Measurements from ENCODE around the gene SURF2.
A peak's percentile ranks its signal among the peaks of the same experiment; 100 is the strongest.
"Not testable (repeated sequence)": the region's sequence is repeated elsewhere in the genome, so short reads cannot be mapped to it uniquely, and the experiment has no call there.

SURF2 gene
- 1.4 to 6.1 (median 3.3) reads per million in 18 experiments for total RNA-seq

DNA sequence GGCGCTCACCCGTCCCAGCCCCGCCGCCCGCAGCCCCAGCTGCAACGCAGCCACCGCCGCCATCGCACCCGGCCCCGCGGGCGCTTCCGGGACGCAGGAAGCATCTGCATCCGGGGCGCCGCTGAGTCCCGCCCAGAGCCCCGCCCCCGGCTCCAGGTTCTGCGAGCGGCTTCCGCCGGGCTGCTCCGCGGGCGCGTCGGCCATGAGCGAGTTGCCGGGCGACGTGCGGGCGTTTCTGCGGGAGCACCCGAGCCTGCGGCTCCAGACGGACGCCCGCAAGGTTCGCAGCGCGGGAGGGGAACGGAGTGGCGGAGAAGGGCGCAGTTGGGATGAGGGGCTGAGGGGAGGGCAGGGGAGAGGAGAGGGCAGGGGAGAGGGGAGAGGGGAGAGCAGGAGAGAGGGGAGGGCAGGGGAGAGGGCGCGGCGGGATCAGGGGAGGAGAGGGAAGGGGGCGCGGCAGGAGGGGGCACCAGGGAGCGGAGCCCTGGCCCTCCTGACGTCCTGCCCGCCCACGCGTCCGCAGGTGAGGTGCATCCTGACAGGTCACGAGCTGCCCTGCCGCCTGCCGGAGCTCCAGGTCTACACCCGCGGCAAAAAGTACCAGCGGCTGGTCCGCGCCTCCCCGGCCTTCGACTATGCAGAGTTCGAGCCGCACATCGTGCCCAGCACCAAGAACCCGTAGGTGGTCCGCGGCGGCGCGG is at the start of gene SURF2, which contains the start of gene SURF1:
SURF2 (plus strand) TSS at position 160 of the 701 bp plus-strand sequence; CDS start at position 203, 43 bp downstream.
SURF1 (minus strand) TSS at position 97 of the 701 bp plus-strand sequence; CDS start at position 63, 34 bp downstream.
- DNase-seq, result peak; percentile 82 to 90

DNA sequence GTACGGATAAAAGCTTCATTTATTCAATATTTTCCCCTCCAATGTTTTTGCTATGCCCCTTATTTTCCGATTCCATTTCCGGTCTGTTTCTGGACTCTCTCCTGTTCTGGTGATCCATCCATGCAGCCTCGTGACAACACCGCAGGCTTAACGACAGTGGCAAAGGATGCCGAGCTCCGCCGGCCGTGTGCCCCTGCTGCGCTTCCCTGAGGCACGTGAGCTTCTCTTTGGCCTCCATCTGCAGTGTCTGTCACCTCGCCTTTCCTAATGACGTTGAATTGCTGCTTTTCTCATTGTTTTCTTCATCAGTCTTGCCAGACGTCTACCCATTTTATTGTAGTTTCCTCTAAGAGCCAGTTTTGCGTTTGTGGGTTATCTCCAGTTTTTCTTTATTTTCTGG is 49.0 kb upstream of the SURF2 start:
- no peak for DNase-seq

DNA sequence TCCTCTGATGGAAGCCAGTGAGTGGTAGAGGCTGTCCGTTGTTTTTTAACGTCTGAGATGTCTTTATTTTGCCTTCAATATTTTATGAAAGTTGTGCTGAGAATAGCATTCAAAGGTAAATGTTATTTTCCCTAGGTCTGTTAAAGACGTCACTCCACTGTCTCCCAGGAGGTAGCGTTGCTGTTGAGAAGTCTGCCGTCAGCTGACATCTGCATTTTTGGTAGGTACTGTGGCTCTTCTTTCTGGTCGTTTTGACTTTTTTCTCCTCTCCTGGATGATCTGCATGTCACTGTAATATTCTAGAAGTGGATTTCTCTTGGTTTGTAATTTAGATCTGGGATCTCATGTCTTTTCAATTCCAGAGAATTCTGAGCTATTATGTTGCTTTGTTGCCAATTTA is 46.7 kb upstream of the SURF2 start:
- DNase-seq, result no peak

DNA sequence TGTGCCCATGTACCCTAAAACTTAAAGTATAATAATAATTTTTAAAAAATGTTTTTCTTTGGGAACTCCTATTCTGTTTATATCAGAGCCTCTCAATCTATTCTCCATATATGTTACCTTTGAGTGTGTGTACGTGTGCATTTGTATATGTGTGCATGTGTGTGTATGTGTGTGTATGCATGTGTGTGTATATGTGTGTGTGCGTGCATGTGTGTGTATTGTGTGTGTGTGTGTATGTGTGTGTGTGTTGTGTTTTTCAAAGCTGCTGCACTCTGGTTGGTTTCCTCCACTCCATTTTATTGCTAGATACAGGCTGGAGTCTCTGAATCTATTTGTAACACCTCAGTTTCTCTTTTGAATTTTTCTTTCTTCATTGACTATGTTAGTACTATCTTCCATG is 40.4 kb upstream of the SURF2 start:
- DNase-seq, result no peak

DNA sequence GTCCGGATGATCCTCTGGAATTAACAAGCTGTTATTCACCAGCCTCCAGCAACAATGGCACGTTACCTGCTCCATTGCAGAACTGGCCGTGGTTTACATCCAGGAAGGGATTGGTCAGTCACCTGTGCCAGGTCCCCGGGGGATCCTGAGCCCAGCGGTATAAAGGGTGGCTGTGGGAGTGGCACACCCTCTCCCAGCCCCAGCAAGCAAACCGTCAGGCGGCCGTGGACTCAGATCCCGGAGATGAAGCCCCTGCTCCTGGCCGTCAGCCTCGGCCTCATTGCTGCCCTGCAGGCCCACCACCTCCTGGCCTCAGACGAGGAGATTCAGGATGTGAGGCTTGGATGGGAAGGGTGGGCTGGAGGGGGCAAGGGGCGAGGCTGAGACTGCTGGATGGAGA is 38.8 kb upstream of the SURF2 start:
- DNase-seq, result not testable (repeated sequence)

DNA sequence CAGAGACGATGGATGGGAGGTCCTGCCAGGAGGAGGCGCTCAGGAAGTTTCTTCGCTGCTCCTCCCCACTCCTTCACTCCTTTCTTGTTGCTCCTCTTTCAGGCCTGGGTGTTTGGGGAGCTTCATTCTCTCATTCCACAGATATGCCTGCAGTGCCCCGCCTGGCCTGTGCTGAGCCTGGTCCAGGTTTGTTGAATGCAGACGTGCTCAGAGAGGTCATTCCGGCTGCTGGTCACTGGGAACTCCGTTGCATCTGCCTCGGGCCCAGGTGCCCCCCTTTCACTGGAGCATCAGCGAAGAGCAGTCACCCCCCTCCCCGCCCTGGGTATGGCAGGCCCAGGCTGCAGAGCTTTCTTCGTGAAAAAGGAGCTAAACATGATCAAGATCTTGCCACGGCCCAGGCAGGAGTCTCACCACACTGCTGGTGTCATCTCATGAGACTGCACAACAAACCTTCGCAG is 35.9 kb upstream of the SURF2 start:
- no peak for DNase-seq

DNA sequence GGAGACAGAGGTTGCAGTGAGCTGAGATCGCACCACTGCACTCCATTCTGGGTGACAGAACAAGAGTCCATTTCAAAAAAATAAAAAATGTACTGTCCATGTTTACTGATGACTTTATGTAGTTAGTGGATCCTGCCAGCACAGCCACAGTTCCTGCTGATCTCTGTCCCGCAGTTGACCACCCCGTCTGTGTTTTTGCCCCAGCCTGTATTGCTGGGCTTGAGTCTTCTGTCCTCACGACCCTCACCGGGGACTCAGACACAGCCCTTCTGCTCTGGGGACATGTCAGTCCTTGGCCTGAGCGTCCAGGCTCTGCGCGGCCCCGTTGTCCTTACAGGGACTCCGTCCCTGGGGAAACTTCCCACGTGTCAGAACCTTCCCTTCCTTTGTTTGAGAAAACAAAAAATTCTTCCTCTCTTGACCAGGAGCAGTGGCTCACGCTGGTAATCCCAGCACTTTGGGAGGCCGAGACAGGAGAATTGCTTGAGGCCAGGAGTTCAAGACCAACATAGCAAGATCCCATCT is 34.9 kb upstream of the SURF2 start:
- no peak for DNase-seq

DNA sequence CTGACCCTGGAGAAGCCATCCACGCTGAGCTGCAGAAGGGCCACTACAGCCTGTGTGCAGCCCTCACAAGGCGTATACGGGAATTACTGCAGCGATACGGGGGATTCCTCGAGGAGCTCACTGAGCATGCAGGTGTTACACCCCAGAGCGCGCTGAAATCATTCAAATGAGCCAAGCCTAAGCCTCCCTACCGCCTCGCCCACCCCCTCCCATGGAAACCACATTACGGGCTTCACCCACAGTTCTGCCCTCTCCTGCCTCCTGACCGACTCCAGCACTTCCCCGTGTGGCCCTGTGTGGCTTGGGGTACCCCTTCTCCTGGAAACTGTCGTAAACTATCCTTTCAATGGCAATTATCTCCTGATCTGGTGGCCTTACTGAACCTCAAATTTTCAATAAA is 33.6 kb upstream of the SURF2 start:
- DNase-seq, result no peak

DNA sequence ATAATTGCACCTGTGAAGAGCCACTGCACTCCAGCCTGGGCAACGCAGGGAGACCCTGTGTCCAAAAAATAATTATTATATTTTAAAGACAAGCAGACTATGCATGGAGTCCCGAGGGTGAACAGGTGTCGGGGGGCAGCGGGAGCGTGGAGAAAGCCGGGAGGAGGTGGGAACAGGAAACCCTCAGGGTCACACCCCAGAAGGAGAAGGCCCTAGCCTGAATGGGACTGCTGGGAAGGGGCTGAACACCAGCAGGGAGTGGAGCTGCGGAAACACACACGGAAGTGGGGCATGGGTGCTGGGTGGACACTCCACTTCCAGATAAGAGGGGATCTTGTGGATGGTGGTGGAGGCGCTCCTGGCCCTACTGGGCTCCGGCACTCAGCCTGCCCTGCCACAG is 33.1 kb upstream of the SURF2 start:
- no peak for DNase-seq

DNA sequence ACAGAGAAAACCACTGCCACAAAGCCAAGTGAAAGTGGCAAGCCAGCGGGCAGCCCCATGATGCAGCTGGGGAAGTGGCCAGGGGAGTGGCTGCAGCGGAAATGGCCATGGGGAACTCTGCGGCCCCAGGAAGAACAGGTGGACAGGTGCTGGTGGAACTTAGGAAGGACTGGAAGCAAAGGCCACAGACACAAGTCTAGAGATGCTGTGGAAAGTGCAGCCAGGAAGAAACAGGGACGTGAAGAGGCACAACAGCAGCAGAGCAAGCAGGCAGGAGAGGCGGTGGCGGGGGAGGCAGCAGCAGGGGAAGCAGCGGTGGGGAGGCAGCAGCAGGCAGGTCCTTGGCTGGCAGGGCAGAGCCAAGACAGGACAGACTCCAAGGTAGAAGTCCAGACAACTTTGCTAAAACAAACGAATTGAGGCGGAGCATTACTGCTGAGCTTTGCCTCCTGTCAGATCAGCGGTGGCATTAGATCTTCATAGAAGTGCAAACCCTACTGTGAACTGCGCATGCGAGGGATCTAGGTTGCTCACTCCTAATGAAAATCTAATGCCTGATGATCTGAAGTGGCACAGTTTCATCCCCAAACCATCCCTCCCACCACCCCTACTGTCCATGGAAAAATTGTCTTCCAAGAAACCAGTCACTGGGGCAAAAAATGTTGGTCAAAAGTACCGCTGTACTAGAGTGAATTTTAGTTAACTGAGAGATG is 32.2 kb upstream of the SURF2 start:
- DNase-seq, result no peak

DNA sequence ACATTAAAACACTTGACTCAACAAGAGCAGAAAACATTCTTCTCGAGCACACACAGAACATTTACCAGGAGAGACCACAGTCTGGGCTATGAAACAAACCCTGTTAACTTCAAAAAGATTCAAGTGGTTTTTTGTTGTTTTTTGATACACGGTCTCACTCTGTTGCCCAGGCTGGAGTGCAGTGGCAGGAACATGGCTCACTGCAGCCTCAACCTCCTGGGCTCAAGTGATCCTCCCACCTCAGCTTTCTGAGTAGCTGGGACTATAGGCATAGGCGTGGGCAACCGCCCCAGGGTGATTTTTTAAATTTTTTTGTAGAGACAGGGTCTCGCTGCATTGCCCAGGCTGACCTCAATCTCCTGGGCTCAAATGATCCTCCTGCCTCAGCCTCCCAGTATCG is 29.3 kb upstream of the SURF2 start:
- DNase-seq, result not testable (repeated sequence)

DNA sequence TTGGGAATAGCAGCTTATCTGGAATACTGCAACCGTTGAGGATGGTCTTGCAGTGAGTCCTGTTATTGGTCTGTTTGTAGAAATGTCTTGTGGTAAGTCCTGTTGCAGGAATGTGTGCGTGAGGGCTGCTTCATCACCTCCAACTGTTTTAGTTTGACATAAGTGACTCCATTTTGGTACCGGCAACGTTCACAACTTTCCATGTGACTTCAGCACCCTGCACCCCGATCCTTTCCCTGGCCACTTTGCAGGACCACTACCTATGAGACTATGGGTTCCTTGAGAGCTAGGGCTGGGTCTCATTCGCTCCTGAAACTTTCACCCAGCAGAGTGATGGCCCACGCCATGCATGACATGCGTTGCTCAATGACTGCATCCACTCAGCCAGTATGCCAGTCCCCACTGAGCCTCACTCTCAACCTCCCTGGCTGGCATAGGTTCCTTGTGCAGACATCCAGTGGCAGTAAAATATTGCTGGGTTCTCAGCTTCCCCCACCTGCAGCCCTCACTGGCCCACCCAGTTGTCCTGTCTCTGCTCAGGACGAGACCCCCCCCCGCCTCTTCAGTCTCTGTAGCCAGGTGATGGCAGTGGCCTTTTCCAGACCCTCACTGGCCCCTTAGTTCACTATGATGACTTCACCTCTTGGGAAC is 28.4 kb upstream of the SURF2 start:
- no peak for DNase-seq

DNA sequence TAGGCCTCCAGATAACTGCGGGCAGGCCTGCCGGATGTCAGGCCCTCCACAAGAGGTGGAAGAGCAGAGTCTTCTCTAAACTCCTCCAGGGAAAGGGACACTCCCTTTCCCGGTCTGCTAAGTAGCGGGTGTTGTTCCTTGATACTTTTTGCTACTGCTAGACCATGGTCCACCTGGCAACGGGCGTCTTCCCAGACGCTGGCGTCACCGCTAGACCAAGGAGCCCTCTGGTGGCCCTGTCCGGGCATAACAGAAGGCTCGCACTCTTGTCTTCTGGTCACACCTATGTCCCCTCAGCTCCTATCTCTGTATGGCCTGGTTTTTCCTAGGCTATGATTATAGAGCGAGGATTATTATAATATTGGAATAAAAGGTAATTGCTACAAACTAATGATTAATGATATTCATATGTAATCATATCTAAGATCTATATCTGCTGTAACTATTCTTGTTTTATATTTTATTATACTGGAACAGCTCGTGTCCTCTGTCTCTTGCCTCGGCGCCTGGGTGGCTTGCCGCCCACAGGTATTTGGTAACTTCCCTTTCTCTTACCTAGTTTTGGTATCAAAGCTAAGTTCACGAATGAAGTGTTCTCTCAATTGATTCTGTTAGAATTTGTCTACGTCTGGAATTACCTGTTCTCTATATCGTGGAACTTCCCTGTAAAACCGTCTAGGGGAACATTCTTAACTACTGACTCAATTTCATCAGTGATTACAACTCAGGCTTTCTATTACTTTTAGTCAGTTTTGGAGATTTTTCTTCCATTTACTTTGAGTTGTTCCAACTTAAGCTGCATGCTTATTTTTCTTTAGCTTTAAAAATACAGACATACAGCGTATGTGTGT is 26.8 kb upstream of the SURF2 start:
- DNase-seq, result peak in 1 of 2 donors; percentile 37

DNA sequence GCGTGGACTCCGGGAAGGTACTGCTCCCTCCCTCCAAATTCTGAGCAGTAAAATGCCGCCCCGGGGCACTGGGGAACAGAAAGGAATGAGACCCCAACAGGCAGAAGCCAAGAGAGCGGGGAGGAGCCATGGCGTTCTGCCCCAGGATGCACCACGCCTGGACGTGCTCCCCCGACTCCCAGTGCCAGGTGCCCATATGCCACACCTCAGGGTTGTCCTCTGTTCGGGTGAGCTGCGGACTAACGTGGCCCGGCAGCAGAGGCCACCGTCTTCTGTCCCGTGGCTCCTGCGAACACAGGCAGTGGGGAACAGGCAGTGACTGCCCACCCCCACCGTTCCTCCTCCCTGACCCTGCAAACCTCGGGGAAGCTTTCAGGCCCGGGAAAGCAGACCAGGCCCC is 25.1 kb upstream of the SURF2 start:
- no peak for DNase-seq

DNA sequence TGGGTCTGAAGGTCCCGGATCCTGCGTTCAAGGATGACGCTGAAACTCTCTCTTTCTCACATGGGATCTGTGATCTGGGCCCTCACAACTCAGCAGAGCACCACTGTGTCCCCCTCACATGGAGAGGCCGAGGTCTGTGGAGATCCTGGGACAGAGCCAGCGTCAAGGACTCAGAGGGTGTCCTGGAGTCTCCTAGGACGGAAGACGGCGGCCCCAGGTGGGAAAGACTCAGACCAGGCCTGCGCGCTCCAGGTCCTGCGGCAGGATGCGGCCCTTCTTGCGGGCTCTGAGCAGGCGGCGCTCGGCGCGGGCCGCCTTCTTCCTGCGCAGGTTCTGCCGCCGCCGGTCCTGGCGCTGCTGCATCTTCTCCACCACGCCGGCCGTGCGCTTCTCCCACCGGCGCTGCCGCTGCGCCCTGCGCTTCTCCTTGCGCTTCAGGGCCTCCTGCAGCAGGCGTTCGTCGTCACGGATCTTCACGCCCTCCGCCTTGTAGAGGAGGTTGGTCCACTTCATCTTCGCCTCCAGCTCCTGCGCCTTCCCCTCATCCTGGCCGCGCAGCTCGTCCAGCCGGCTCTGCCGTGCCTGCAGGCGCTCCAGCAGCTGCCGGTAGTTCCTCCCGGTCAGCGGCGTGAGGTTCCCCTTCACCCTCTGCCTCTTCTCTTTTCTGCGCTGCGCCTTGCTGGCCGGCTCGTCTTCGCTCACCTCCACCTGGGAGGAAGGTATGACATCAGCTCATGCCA is 24.5 kb upstream of the SURF2 start:
- no peak for DNase-seq

DNA sequence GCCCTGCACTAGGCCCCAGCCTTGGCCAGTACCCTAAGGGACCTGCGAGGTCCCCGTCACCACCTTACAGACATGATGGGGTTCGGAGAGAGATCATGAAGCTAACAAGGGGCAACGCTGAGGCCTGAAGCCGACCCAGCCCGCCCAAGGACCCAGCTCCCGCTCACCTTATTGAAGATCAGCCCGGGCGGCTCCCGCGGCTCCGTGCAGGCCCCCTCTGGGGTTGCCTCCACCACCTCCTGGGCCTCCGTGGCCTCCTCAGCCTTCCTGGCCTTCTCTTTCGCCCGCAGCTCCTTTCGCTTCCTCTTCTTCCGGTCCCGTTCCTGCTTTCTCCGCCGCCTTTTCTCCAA is 24.0 kb upstream of the SURF2 start:
- DNase-seq, result no peak

DNA sequence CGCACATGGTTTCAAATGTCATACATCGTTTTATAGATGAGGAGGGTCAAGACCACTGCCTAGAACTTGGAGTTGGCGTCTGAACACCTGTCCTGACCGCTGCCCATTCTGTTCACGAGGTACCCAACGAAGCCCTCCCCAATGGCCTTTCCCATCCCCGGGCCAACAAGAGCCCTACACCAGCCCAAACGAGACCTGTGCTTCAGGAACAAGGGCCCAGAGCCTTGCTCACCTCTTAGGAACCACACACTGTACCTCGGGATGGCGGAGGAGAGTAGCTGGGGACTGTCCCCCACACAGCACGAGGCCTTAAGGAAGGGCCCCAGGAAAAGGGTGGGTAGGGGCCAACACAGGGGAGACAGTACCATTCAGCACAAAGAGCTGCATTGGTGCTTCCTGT is 23.3 kb upstream of the SURF2 start:
- no peak for DNase-seq

DNA sequence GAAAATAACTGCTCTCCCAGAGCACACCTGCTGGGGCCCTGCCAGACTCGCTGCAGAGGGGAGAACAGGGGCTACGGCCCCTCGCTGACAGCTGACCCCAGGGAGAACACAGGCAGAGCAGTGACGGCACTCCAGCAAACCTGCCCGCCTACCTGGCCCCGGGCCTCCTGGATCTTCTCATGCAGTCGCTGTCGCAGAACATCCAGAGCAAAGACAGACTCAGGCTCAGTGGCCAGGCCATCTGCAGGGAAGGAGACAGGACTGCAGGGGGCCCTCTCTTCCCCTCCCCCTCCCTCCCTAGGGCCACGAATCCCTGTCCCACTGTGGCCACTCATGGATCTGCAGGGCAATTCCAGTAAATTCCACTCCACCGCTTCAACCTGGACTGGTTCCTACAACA is 22.8 kb upstream of the SURF2 start:
- no peak for DNase-seq

DNA sequence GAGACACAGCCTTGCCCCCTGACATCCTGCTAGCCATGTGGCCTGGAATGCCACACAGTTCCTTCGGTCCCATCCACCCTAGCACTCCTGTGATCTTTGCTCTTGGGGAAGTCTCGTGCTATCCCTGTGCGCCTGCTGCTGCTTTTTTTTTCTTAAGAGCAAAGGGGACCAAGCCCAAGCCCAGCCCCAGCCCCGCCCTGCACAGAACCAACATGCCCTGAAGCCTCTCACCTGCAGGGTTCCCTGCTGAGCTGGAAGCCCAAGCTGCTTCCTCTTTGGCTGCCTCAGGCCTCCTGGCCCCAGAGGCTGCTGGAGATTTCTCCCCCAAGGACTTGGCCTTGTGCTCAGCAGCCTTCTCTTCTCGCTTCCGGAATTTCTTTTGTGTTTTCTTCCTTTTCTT is 22.2 kb upstream of the SURF2 start:
- DNase-seq, result no peak

DNA sequence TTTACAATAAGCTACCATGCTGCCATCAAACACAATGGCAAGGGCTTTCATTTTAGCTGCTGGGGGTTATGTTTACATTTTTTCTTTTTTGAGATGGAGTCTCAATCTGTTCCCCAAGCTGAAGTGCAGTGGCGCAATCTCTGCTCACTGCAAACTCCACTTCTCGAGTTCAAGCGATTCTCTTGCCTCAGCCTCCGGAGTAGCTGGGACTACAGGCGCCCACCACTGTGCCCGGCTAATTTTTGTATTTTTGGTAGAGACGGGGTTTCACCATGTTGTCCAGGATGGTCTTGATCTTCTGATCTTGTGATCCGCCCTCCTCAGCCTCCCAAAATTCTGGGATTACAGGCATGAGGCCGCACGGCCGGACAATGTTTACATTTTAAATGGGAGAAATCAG is 21.5 kb upstream of the SURF2 start:
- DNase-seq, result not testable (repeated sequence)

DNA sequence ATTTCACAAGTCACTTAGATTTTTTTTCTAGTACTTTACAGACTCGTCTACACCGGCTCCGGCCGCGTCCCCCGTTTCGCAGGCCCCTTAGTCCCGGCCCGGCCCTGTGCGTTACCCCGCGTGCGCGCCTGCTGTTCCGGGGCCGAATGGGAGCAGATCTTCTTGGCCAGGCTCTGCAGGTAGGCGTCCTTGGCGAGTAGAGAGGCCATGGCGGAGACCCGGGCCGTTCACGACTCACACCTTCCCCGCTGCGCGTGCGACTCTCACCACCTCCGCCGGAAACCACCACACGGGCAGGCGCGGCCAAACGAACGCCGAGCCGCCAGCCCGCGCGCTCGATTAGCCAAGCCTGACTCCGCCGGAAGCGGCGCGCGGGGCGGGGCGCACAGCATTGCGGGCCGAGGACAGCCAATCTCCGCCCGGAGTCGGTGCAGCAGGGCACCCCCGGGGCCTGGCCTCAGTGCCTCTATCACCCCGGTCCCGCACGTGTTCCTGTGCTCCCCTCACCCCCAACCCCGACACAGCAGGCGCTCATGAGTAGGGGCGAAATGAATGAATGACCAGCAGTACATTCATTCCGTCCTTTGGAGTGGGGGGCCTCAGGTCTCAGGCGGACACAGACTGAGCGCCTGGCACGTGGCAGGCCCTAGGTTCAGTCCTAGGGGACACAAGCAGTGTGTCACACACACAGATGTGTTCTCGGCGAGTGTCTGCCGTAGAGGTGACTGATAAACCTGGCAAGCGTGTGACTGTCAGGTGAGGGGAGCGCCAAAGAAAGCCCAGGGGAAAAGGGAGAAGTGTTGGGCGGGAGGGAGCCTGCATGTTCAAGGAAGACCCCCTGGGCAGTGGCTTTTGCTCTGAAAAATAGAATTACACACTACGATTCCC is 20.2 kb upstream of the SURF2 start, which contains the start of gene SURF6:
SURF6 (minus strand) TSS at position 265 of the 888 bp plus-strand sequence; CDS start at position 209, 56 bp downstream.
- DNase-seq, result peak; percentile 89 to 92
